Measurements from ENCODE around the gene RPL7A.
"Not testable (repeated sequence)": the region's sequence is repeated elsewhere in the genome, so short reads cannot be mapped to it uniquely, and the experiment has no call there.

RPL7A gene

DNA sequence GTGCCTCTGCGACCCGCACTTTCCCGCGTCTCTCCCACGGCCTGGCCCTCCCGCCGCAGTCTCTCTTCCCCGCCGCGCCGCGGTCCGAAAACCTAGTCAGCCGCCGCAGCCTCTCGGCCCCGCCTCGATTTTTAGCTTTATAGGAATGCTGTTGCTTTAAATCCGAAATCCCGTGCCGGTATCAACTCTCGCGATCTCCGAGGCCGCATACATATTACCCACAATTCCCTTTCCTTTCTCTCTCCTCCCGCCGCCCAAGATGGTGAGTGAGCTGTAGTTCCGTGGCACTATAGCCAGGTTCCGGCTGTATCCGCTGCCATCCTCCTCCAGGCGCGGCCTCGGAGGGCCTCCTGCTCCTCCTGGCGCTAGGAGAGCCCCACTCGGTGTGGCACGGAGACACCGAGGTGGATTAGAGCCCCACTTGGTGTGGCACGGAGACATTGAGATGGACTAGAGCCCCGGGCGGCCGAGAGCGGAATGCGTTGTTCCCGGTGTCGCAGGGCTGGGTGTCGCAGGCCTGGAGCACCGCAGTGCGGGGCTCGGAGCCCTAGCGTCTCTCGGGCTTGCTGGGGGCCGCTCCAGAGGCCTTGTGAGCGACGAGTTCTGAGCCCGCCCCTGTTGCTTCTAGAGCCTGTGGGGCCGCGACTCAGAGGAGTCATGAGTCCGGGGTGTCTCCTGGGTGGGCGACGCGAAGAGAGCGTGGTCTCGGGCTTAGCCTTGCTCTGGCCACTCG lies at the start of gene RPL7A, which contains the start of gene MED22:
Gene RPL7A, plus strand, starts transcription at position 234 of the 733 bp plus-strand sequence. Its CDS starts 26 bp downstream, at position 260.
Gene MED22, minus strand, starts transcription at position 147 of the 733 bp plus-strand sequence. CDS start 1,469 bp downstream, outside the sequence.
- H3K27ac Mint-ChIP-seq = peak within 1 kb of the TSS; percentile 97
- H3K36me3 Mint-ChIP-seq (ENCODE audit: low read depth) = peaks cover 54% of the 10 kb centered on the region
- DNase-seq (peak; percentile 91), ATAC-seq (peak; percentile 60)
- H3K4me3 Mint-ChIP-seq = peak within 1 kb of the TSS; percentile 97
- peaks cover 43% of the 10 kb centered on the region for H3K4me1 Mint-ChIP-seq
- peaks cover 3% of the 10 kb centered on the region for H3K27me3 Mint-ChIP-seq
- no peaks in the 10 kb centered on the region for H3K9me3 Mint-ChIP-seq

DNA sequence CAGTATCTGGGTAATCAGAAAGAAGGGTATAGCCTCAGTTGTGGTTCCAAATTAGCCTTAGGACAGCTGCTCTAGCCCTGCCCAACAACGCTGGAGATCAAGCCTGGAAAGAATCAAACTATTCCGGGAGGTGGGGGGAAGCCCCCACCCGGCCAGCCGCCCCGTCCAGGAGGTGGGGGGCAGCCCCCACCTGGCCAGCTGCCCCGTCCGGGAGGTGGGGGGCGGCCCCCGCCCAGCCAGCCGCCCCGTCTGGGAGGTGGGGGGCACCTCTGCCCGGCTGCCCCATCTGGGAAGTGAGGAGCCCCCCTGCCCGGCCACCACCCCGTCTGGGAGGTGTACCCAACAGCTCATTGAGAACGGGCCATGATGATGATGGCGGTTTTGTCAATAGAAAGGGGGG lies 48.0 kb upstream of the RPL7A start:
- not testable (repeated sequence) for H3K27ac Mint-ChIP-seq; H3K9me3 Mint-ChIP-seq; ATAC-seq; H3K36me3 Mint-ChIP-seq (ENCODE audit: low read depth); H3K4me3 Mint-ChIP-seq; H3K4me1 Mint-ChIP-seq; H3K27me3 Mint-ChIP-seq; DNase-seq

DNA sequence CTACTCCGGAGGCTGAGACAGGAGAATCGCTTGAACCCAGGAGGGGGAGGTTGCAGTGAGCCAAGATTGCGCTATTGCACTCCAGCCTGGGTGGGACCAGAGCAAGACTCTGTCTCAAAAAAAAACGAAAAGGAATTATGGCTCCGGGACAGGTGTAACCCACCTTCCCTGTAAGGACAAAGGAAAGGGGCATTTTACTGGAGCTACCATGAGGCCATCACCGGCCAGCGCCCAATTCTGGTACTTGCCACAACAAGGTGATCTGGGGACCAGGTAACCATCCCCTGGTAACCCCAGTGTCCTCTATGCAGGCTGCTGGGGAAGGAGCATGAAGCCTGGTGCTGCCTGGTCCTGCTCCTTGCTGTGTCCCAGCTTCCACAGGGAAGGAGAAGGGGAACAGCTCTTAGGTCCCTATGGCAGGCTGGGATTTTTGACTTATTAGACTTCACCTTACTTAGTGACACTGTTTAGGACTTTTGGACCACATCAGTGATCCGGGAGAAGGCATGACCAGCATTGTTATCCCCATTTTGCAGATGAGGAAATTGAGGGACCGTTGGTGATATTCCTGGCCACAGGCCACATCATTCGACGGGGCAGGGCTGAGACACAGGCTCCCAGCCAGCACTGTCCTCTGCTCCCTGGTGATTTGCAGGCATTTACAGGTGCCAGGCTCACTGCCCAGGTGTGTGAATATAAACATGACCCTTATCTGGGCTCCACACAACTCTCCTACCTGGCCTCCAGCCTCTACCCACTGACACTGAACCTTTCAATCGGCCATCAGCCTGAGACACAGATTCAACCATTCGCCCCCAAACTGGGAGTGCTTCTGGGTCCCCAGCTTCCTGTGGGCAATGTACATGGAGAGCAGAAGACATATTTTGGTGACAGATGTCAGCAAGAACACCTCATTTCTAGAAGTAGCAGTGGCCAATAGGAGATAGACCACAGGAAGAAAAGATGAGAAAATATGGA lies 46.5 kb upstream of the RPL7A start:
- Mint-ChIP-seq H3K27me3 (peaks cover 5% of the 10 kb centered on the region), H3K4me3 (no peak overlapping the region), H3K36me3 (ENCODE audit: low read depth) (no peaks in the 10 kb centered on the region), H3K27ac (no peak overlapping the region), H3K4me1 (no peaks in the 10 kb centered on the region), H3K9me3 (no peaks in the 10 kb centered on the region)
- DNase-seq (no peak), ATAC-seq (no peak)

DNA sequence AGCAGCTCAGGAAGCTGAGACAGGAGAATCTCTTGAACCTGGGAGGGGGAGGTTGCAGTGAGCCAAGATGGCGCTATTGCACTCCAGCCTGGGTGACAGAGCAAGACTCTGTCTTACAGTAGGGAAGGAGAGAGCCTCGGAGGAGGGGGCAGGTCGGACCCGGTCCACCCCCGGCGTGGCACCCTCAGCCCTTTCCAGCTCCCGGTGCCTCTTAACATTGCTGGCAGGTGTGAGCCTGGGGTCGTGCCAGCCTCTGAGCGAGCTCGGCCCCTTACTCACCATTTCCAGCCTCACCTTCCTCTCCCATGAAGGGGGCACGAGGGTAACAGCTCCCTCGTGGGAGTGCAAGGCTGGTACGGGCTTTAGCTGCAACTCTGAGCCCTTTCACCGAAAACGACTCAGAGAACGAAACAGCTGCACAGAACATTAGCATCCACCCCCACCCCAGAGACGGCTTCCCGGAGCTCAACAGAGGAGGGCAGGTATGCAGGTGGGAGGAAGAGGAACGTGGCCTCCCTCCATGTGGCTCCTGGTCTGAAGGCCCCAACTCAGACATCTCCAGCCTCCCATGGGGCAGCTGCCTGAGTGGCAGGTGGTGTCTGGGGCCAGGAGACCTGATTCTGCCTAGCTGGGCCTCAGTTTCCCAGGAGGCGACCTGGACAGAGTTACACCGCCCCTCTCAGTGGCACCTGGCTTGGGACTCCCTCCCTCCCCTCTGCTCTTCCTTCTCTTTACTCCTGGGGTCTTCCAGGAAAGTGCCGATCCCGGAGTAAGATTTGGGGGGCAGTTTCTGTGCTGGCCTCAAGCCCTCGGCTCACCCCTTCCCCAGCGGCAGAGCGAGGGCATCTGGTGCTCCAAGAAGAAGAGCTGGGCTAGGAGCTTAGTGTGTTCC lies 44.5 kb upstream of the RPL7A start:
- ATAC-seq = no peak
- Mint-ChIP-seq H3K9me3 (no peaks in the 10 kb centered on the region), H3K36me3 (ENCODE audit: low read depth) (no peaks in the 10 kb centered on the region), H3K4me3 (no peak overlapping the region), H3K27ac (no peak overlapping the region), H3K27me3 (peaks cover 1% of the 10 kb centered on the region), H3K4me1 (no peaks in the 10 kb centered on the region)
- no peak for DNase-seq

DNA sequence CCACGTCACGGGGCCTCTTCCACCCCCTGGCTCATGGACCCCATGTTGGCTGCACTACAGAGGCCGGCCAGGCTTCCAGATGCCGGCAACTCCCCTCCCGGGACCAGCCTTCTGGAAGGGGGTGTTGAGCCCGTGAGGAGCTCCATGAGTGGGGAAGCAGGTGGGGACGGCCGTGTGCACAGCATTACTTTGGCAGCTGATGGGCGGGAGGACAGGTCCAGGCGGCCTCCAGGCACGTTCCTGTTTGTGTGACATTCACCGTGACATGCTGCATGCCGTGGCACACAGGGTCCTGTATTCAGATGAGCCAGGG lies 43.9 kb upstream of the RPL7A start:
- Mint-ChIP-seq H3K4me3 (no peak overlapping the region), H3K27ac (no peak overlapping the region), H3K36me3 (ENCODE audit: low read depth) (no peaks in the 10 kb centered on the region), H3K9me3 (no peaks in the 10 kb centered on the region), H3K4me1 (no peaks in the 10 kb centered on the region), H3K27me3 (peaks cover under 1% of the 10 kb centered on the region)
- DNase-seq = no peak
- no peak for ATAC-seq

DNA sequence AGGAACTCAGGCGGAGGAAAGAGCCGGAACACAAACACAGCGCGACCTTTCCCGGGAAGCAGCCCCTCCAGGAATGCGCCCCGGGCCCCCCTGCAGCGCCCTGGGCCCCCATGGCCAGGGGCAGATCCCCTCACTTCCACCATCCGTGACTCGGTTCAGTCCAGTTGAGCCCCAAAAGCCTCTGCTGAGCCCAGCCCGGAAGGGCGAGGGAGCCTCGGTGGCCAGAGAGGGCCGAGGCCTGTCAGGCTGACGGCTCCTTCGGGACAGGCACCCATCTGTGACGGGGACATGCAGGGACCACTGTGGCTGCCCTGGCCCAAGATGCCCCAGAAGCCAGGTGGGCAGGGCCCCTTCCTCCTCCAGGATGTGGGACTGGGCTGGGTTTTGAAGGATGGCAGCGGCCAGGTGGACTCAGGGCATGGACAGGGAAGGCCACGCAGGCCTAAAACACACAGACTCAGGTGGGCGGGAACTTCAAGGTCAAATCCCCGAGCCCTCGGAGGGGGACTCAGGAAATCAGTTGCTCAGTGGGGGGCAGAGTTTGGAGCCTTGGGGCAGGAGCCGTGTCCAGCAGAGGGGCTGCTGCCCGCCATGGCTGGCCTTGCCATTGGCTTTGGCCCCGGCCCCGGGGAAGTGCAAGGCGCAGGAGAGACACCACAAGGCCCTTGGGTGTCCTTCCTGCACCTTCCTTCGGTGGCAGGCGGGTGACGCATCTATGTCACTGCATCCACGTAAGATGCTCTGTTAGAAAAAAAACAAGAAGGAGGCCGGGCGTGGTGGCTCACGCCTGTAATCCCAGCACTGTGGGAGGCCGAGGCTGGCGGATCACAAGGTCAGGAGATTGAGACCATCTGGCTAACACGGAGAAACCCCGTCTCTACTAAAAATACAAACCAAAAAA lies 43.3 kb upstream of the RPL7A start:
- Mint-ChIP-seq H3K36me3 (ENCODE audit: low read depth) (no peaks in the 10 kb centered on the region), H3K4me3 (no peak overlapping the region), H3K9me3 (no peaks in the 10 kb centered on the region), H3K27me3 (peaks cover 6% of the 10 kb centered on the region), H3K4me1 (no peaks in the 10 kb centered on the region), H3K27ac (no peak overlapping the region)
- DNase-seq (no peak), ATAC-seq (peak; percentile 15)

DNA sequence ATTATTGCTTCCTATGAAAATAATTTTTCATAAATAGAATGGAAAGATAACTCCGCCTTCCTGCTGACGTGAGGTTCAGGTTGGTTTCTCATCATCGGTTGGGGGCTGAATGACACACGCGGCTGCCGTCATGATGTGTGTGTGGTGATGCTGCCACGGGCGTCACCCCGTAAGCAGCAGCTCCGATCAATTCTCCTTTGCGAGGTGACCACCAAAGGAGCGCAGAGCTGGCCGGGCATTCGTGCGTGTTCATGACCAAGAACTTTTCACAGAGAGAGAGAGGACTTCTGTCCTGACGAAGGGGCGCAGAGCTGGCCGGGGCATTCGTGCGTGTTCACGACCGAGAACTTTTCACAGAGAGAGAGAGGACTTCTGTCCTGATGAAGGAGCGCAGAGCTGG lies 42.3 kb upstream of the RPL7A start:
- H3K27ac Mint-ChIP-seq = no peak overlapping the region
- no peaks in the 10 kb centered on the region for H3K36me3 Mint-ChIP-seq (ENCODE audit: low read depth)
- H3K4me3 Mint-ChIP-seq = no peak overlapping the region
- H3K9me3 Mint-ChIP-seq = no peaks in the 10 kb centered on the region
- H3K4me1 Mint-ChIP-seq = no peaks in the 10 kb centered on the region
- no peak for ATAC-seq
- H3K27me3 Mint-ChIP-seq = peaks cover 8% of the 10 kb centered on the region
- DNase-seq = no peak

DNA sequence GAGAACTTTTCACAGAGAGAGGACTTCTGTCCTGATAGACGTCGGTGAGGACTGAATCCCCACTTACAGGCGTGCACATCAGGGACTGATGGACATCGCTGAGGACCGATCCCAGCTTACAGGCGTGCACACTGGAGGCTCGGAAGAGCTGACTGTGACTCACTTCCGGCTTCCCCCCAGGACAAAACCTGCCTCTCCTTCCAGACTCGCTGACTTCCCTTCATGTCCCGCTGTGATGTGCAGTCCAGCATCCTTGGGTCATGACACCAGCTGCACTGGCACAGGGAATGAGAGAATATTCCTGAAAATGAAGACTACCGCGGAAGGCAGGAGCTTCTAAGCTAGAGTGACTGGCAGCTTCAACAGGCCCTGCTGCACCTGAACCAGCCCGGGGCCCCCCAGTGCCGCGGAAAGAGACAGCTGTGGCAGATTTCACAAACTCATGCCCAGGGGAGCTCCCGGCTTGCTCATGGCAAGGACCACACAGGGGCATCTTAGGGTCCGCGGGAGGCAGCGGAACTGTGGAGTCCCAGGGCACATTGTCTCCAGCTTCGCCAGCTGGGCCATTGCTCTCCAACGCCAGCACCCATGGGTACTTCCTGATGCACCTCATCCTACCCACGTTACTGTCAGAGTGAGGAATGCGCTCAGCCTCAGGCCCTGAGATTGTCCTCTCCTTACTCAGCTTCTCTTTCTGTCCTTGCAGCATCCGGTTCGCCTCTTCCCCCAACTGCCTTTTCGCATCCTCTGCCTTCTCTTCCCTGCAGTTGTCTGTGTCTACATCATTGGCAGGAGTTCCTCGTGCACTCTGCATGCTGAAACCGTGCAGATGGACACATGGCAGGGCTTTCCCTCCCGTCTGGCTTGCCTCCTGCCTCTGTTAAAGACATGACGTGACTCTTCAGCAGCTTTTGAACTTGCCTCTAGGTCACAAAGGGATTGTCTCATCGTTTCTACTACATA lies 41.5 kb upstream of the RPL7A start:
- no peak overlapping the region for H3K27ac Mint-ChIP-seq
- no peaks in the 10 kb centered on the region for H3K4me1 Mint-ChIP-seq
- H3K36me3 Mint-ChIP-seq (ENCODE audit: low read depth) = no peaks in the 10 kb centered on the region
- H3K4me3 Mint-ChIP-seq = no peak overlapping the region
- no peaks in the 10 kb centered on the region for H3K9me3 Mint-ChIP-seq
- peaks cover 8% of the 10 kb centered on the region for H3K27me3 Mint-ChIP-seq
- DNase-seq (no peak), ATAC-seq (no peak)

DNA sequence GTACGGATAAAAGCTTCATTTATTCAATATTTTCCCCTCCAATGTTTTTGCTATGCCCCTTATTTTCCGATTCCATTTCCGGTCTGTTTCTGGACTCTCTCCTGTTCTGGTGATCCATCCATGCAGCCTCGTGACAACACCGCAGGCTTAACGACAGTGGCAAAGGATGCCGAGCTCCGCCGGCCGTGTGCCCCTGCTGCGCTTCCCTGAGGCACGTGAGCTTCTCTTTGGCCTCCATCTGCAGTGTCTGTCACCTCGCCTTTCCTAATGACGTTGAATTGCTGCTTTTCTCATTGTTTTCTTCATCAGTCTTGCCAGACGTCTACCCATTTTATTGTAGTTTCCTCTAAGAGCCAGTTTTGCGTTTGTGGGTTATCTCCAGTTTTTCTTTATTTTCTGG lies 40.7 kb upstream of the RPL7A start:
- no peaks in the 10 kb centered on the region for H3K4me1 Mint-ChIP-seq
- DNase-seq (no peak), ATAC-seq (no peak)
- no peak overlapping the region for H3K27ac Mint-ChIP-seq
- no peak overlapping the region for H3K4me3 Mint-ChIP-seq
- no peaks in the 10 kb centered on the region for H3K9me3 Mint-ChIP-seq
- no peaks in the 10 kb centered on the region for H3K36me3 Mint-ChIP-seq (ENCODE audit: low read depth)
- peaks cover 8% of the 10 kb centered on the region for H3K27me3 Mint-ChIP-seq

DNA sequence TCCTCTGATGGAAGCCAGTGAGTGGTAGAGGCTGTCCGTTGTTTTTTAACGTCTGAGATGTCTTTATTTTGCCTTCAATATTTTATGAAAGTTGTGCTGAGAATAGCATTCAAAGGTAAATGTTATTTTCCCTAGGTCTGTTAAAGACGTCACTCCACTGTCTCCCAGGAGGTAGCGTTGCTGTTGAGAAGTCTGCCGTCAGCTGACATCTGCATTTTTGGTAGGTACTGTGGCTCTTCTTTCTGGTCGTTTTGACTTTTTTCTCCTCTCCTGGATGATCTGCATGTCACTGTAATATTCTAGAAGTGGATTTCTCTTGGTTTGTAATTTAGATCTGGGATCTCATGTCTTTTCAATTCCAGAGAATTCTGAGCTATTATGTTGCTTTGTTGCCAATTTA lies 38.4 kb upstream of the RPL7A start:
- no peak for DNase-seq
- no peak for ATAC-seq
- H3K4me3 Mint-ChIP-seq = no peak overlapping the region
- no peaks in the 10 kb centered on the region for H3K36me3 Mint-ChIP-seq (ENCODE audit: low read depth)
- H3K27ac Mint-ChIP-seq = no peak overlapping the region
- H3K9me3 Mint-ChIP-seq = no peaks in the 10 kb centered on the region
- peaks cover 8% of the 10 kb centered on the region for H3K27me3 Mint-ChIP-seq
- no peaks in the 10 kb centered on the region for H3K4me1 Mint-ChIP-seq

DNA sequence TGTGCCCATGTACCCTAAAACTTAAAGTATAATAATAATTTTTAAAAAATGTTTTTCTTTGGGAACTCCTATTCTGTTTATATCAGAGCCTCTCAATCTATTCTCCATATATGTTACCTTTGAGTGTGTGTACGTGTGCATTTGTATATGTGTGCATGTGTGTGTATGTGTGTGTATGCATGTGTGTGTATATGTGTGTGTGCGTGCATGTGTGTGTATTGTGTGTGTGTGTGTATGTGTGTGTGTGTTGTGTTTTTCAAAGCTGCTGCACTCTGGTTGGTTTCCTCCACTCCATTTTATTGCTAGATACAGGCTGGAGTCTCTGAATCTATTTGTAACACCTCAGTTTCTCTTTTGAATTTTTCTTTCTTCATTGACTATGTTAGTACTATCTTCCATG lies 32.0 kb upstream of the RPL7A start:
- no peak overlapping the region for H3K27ac Mint-ChIP-seq
- H3K27me3 Mint-ChIP-seq = peaks cover 2% of the 10 kb centered on the region
- H3K4me1 Mint-ChIP-seq = no peaks in the 10 kb centered on the region
- no peak for DNase-seq
- H3K9me3 Mint-ChIP-seq = no peaks in the 10 kb centered on the region
- ATAC-seq = no peak
- H3K4me3 Mint-ChIP-seq = no peak overlapping the region
- H3K36me3 Mint-ChIP-seq (ENCODE audit: low read depth) = no peaks in the 10 kb centered on the region

DNA sequence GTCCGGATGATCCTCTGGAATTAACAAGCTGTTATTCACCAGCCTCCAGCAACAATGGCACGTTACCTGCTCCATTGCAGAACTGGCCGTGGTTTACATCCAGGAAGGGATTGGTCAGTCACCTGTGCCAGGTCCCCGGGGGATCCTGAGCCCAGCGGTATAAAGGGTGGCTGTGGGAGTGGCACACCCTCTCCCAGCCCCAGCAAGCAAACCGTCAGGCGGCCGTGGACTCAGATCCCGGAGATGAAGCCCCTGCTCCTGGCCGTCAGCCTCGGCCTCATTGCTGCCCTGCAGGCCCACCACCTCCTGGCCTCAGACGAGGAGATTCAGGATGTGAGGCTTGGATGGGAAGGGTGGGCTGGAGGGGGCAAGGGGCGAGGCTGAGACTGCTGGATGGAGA lies 30.5 kb upstream of the RPL7A start:
- ATAC-seq; DNase-seq; H3K4me1 Mint-ChIP-seq; H3K4me3 Mint-ChIP-seq; H3K36me3 Mint-ChIP-seq (ENCODE audit: low read depth); H3K27ac Mint-ChIP-seq; H3K27me3 Mint-ChIP-seq; H3K9me3 Mint-ChIP-seq: not testable (repeated sequence)

DNA sequence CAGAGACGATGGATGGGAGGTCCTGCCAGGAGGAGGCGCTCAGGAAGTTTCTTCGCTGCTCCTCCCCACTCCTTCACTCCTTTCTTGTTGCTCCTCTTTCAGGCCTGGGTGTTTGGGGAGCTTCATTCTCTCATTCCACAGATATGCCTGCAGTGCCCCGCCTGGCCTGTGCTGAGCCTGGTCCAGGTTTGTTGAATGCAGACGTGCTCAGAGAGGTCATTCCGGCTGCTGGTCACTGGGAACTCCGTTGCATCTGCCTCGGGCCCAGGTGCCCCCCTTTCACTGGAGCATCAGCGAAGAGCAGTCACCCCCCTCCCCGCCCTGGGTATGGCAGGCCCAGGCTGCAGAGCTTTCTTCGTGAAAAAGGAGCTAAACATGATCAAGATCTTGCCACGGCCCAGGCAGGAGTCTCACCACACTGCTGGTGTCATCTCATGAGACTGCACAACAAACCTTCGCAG lies 27.6 kb upstream of the RPL7A start:
- no peaks in the 10 kb centered on the region for H3K36me3 Mint-ChIP-seq (ENCODE audit: low read depth)
- no peaks in the 10 kb centered on the region for H3K4me1 Mint-ChIP-seq
- H3K27ac Mint-ChIP-seq = no peak overlapping the region
- ATAC-seq = no peak
- no peak for DNase-seq
- H3K9me3 Mint-ChIP-seq = no peaks in the 10 kb centered on the region
- H3K4me3 Mint-ChIP-seq = no peak overlapping the region
- H3K27me3 Mint-ChIP-seq = no peaks in the 10 kb centered on the region
